CD4-positive, alpha-beta memory T cell (primary cell): Measurements from ENCODE around the gene MTERF4. TPM values are rescaled to one million over a fixed set of nuclear protein-coding genes. Genes with fewer than 3 reads are reported as not detected.

Experiments
- CTCF ChIA-PET: fragments of 350-600 bp; sonication (Branson Sonifier 250); formaldehyde crosslinking; loops from one replicate; lab custom pipeline; 2021; ENCODE audit warnings: inconsistent platforms; ENCODE audit not compliant: partially characterized antibody; lab: Charles Lee
- POLR2A ChIA-PET: fragments of 350-600 bp; sonication (Branson Sonifier 250); formaldehyde crosslinking; loops from one replicate; lab custom pipeline; 2021; ENCODE audit not compliant: partially characterized antibody; lab: Charles Lee
- DNase-seq, 5 donors: peaks; one replicate each; pipeline versions ENCODE4 v3.0.0 to v3.0.0-alpha.2; 2020 to 2022; ENCODE audit warnings: mixed read lengths in 1 of 5
- H3K27ac ChIP-seq: one replicate; pipeline ENCODE4 v1.7.0; 2013; ENCODE audit warnings: low read depth, low read length
- H3K27me3 ChIP-seq: 2 replicates; pipeline ENCODE4 v1.7.0; 2013; ENCODE audit warnings: mild to moderate bottlenecking, low read length, moderate library complexity; ENCODE audit not compliant: insufficient read depth
- H3K36me3 ChIP-seq: 2 replicates; pipeline ENCODE4 v1.7.0; 2013; ENCODE audit warnings: mild to moderate bottlenecking, low read length, moderate library complexity; ENCODE audit not compliant: insufficient read depth
- H3K4me1 ChIP-seq: 2 replicates; pipeline ENCODE4 v1.7.0; 2013; ENCODE audit warnings: mild to moderate bottlenecking, low read length, moderate library complexity; ENCODE audit not compliant: insufficient read depth
- H3K4me3 ChIP-seq, 2 donors: one replicate each; pipeline ENCODE4 v1.7.0; 2013; ENCODE audit warnings: low read length in 2 of 2, mild to moderate bottlenecking in 1 of 2
- H3K9me3 ChIP-seq, 2 donors: one replicate each; pipeline ENCODE4 v1.7.0; 2013; ENCODE audit warnings: low read length in 2 of 2, control low read depth in 1 of 2; ENCODE audit not compliant: control insufficient read depth in 1 of 2
- H3K27ac Mint-ChIP-seq, 7 donors: one replicate each; pipeline ENCODE4 v1.8.0; 2020 to 2021; ENCODE audit warnings: mixed read lengths in 7 of 7, mild to moderate bottlenecking in 6 of 7, inconsistent platforms in 3 of 7, moderate library complexity in 3 of 7
- H3K27me3 Mint-ChIP-seq, 2 donors: one replicate each; pipeline ENCODE4 v1.8.0; 2020 to 2021; ENCODE audit warnings: mixed read lengths in 2 of 2
- H3K36me3 Mint-ChIP-seq, 2 donors: one replicate each; pipeline ENCODE4 v1.8.0; 2020 to 2021; ENCODE audit warnings: mixed read lengths in 2 of 2, inconsistent platforms in 1 of 2, mild to moderate bottlenecking in 1 of 2
- H3K4me1 Mint-ChIP-seq, 4 donors: one replicate each; pipeline ENCODE4 v1.8.0; 2020 to 2021; ENCODE audit warnings: mixed read lengths in 4 of 4, mild to moderate bottlenecking in 1 of 4
- H3K4me3 Mint-ChIP-seq, 8 donors: one replicate each; pipeline ENCODE4 v1.8.0; 2020 to 2021; ENCODE audit warnings: mixed read lengths in 8 of 8, mild to moderate bottlenecking in 7 of 8, moderate library complexity in 6 of 8, inconsistent platforms in 3 of 8
- H3K9me3 Mint-ChIP-seq, 8 donors: one replicate each; pipeline ENCODE4 v1.8.0; 2020 to 2021; ENCODE audit warnings: mixed read lengths in 8 of 8, mild to moderate bottlenecking in 5 of 8, inconsistent platforms in 3 of 8, moderate library complexity in 1 of 8
- intact Hi-C: fragments of 100-400 bp; cut with micrococcal nuclease; formaldehyde crosslinking; loops from one replicate; pipeline ENCODE4 v1.15.1; 2023
- polyA plus RNA-seq, 2 donors: library from polyadenylated mRNA; unstranded; fragments of 300-500 nt; fragmentation: Illumina TruSeq; gene quantifications; one replicate each; pipeline ENCODE4 v1.2.3, GENCODE V29; 2021
- total RNA-seq, 2 experiments: library from RNA; stranded (reverse); gene quantifications; one replicate each; pipeline ENCODE4 v1.2.3, GENCODE V29; 2021

MTERF4 gene
- total and polyA plus RNA-seq, 4 experiments from 2014 or later: 44.6 to 227 (median 130) TPM

DNA sequence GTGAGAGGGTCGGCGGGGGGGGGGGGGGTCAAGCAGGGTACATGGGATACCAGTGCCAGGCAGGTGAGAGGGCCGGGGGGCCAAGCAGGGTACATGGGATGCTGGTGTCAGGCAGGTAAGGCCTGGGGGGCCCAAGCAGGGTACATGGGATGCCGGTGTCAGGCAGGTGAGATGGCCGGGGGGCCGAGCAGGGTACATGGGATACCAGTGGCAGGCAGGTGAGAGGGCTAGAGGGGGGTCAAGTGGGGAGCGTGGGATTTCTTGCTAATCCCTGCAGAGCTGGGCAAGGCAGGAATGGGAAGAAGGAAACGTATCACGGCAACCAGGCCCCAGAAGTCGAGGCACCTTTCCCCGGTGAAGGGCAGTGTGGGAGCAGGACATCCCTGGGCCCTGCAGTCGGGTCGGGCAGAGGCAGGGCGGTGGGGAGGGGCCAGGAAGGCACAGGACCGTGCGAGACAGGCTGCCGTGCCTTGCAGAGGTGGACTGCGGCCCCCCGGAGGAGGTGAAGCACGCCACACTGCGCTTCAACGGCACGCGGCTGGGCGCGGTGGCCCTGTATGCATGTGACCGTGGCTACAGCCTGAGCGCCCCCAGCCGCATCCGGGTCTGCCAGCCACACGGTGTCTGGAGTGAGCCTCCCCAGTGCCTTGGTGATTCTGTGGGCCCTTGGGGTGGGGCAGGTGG lies 49.3 kb downstream of the MTERF4 start:
- H3K36me3 ChIP-seq: no peaks in the 10 kb centered on the region
- no peaks in the 10 kb centered on the region for H3K9me3 Mint-ChIP-seq
- intact Hi-C loops: no loop called here
- H3K4me3 Mint-ChIP-seq: no peak overlapping the region
- H3K4me1 Mint-ChIP-seq: peaks cover 2 to 3% (median 2%) of the 10 kb centered on the region in 4 donors
- no peak overlapping the region for H3K27ac ChIP-seq
- POLR2A ChIA-PET: interaction anchor here (1.1 kb wide), 1 partner anchor 9 kb away, joined by 4 read pairs; no protein-coding TSS in a partner anchor
- no peaks in the 10 kb centered on the region for H3K27me3 ChIP-seq
- no peaks in the 10 kb centered on the region for H3K4me1 ChIP-seq
- H3K27me3 Mint-ChIP-seq: no peaks in the 10 kb centered on the region
- peaks cover 3 to 13% of the 10 kb centered on the region in 2 donors for H3K36me3 Mint-ChIP-seq
- H3K27ac Mint-ChIP-seq: peak overlapping the region in 2 of 7 donors; percentile 37 to 57
- no peaks in the 10 kb centered on the region for H3K9me3 ChIP-seq
- peak in 1 of 5 donors; percentile 15 for DNase-seq
- CTCF ChIA-PET: no interaction called here
- H3K4me3 ChIP-seq: no peak overlapping the region

DNA sequence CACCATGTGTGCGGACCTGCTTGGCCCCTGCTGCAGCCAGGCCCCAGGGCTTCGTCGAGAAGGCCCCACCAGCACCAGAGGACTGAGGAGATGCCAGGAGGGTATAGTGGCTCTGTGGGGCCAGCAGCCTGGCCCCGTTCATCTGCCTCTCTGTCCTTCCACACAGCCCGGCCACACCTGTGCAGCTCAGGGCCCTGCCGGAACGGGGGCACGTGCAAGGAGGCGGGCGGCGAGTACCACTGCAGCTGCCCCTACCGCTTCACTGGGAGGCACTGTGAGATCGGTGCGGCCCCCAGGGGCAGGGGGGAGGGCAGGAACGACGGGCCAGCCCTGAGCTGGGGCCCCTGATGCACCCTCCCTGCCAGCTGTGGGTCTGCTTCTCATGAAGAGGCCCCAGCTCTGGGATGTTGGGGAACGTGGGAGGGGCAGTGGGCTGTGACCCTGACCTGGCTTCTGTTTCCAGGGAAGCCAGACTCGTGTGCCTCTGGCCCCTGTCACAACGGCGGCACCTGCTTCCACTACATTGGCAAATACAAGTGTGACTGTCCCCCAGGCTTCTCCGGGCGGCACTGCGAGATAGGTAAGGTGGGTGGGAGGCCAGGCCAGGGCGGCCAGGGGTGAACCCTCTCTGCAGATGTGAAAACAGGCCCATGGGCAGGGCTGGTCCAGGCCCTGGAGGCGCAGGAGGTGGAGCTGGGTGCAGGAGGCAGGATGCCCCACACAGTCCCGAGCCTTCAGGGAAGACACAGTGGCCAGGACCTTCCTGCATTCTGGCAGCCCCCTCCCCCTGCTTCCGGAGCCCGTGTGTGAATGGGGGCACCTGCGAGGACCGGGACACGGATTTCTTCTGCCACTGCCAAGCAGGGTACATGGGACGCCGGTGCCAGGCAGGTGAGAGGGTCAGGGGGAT lies 50.3 kb downstream of the MTERF4 start:
- CTCF ChIA-PET: no interaction called here
- H3K9me3 Mint-ChIP-seq: no peaks in the 10 kb centered on the region
- H3K27me3 Mint-ChIP-seq: no peaks in the 10 kb centered on the region
- peaks cover 0 to 3% (median 0%) of the 10 kb centered on the region in 4 donors for H3K4me1 Mint-ChIP-seq
- H3K4me3 Mint-ChIP-seq: no peak overlapping the region
- H3K27ac Mint-ChIP-seq: no peak overlapping the region
- Histone ChIP-seq H3K4me3 (no peak overlapping the region), H3K4me1 (no peaks in the 10 kb centered on the region), H3K9me3 (no peaks in the 10 kb centered on the region), H3K27me3 (no peaks in the 10 kb centered on the region), H3K27ac (no peak overlapping the region), H3K36me3 (no peaks in the 10 kb centered on the region)
- intact Hi-C loops: no loop called here
- peak in 1 of 5 donors; percentile 22 for DNase-seq
- POLR2A ChIA-PET: no interaction called here
- peaks cover 3 to 13% of the 10 kb centered on the region in 2 donors for H3K36me3 Mint-ChIP-seq

DNA sequence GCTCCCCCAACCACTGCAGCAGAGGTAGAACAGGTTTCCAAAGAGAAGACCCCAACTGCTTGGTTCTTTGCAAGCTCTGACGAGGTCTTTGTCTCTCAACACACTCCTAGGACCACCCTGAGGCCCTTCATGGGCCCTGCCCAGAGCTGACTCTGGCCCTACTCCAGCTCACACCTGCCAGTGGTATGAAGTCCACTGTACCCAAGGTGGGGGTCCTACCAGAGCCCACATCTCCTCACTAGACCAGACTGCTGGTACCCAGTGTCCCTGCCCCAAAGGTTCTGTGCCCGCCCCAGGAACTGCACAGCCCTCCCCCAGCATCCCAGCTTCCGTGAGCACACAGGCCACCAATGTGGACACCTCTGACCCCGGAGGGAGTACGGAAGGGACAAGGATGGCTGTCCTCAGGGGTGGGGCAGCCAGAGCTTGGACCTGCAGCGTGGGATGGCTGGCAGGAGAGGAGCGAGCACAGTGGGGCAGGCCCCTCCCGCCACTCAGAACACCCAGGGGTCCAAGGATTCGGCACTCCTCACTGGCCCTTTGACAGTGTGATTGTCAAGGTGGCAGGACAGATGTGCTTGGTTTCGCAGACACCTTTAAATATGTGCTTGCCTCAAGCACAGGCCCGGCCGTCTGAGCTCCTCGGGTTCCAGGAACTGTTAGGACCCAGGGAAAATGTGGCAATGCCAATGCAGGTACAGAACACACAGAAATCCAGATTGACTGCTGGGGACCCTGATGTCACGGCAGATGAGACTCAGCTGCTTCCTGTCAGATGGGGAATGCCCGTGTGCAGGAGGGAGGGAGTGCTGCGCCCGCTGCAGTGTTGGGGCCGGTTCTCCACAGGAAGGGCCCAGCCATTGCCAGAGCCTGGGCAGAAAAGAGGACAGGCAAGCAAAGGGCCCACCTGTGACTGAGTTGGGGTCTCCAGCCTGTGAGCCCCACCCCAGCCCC lies 51.2 kb downstream of the MTERF4 start:
- H3K27me3 ChIP-seq: no peaks in the 10 kb centered on the region
- Mint-ChIP-seq H3K36me3 (peaks cover 3 to 17% of the 10 kb centered on the region in 2 donors), H3K27me3 (no peaks in the 10 kb centered on the region), H3K4me3 (no peak overlapping the region), H3K4me1 (peaks cover 0 to 3% (median 0%) of the 10 kb centered on the region in 4 donors), H3K9me3 (peaks cover 0 to 3% (median 0%) of the 10 kb centered on the region in 8 donors), H3K27ac (peak overlapping the region in 1 of 7 donors; percentile 29)
- H3K36me3 ChIP-seq: no peaks in the 10 kb centered on the region
- no peaks in the 10 kb centered on the region for H3K4me1 ChIP-seq
- peak in 1 of 5 donors; percentile 33 for DNase-seq
- ChIA-PET CTCF (no interaction called here), POLR2A (interaction anchor here (2.1 kb wide), 1 partner anchor 8 kb away, joined by 5 read pairs; no protein-coding TSS in a partner anchor)
- intact Hi-C loops: no loop called here
- no peak overlapping the region for H3K4me3 ChIP-seq
- no peaks in the 10 kb centered on the region for H3K9me3 ChIP-seq
- H3K27ac ChIP-seq: no peak overlapping the region

GRCh38 chr2:241049739-241050623 lies 52.1 kb downstream of the MTERF4 start:
- Histone ChIP-seq H3K27me3 (no peaks in the 10 kb centered on the region), H3K27ac (no peak overlapping the region), H3K4me3 (no peak overlapping the region), H3K36me3 (no peaks in the 10 kb centered on the region), H3K4me1 (no peaks in the 10 kb centered on the region), H3K9me3 (no peaks in the 10 kb centered on the region)
- intact Hi-C loops: no loop called here
- ChIA-PET POLR2A (interaction anchor here (0.9 to 2.1 kb wide), 3 partner anchors 9 to 40 kb away, joined by 3 to 5 read pairs (median 3); no protein-coding TSS in a partner anchor), CTCF (no interaction called here)
- H3K4me1 Mint-ChIP-seq: peaks cover 0 to 3% (median 0%) of the 10 kb centered on the region in 4 donors
- DNase-seq: peak in 1 of 5 donors; percentile 33
- H3K36me3 Mint-ChIP-seq: peaks cover 3 to 20% of the 10 kb centered on the region in 2 donors
- H3K27ac Mint-ChIP-seq: peak overlapping the region in 1 of 7 donors; percentile 48
- peaks cover 0 to 8% (median under 1%) of the 10 kb centered on the region in 8 donors for H3K9me3 Mint-ChIP-seq
- no peaks in the 10 kb centered on the region for H3K27me3 Mint-ChIP-seq
- H3K4me3 Mint-ChIP-seq: no peak overlapping the region

- Mint-ChIP-seq H3K27ac (peak overlapping the region in 1 of 7 donors; percentile 64), H3K4me3 (no peak overlapping the region), H3K4me1 (peaks cover 0 to 3% (median 0%) of the 10 kb centered on the region in 4 donors), H3K36me3 (peaks cover 3 to 17% of the 10 kb centered on the region in 2 donors), H3K9me3 (peaks cover 0 to 9% (median 1%) of the 10 kb centered on the region in 8 donors), H3K27me3 (no peaks in the 10 kb centered on the region)
- Histone ChIP-seq H3K27me3 (no peaks in the 10 kb centered on the region), H3K4me1 (no peaks in the 10 kb centered on the region), H3K36me3 (no peaks in the 10 kb centered on the region), H3K27ac (no peak overlapping the region), H3K9me3 (no peaks in the 10 kb centered on the region), H3K4me3 (no peak overlapping the region)
- ChIA-PET CTCF (no interaction called here), POLR2A (interaction anchor here (0.9 to 2.1 kb wide), 3 partner anchors 9 to 39 kb away, joined by 3 to 5 read pairs (median 3); no protein-coding TSS in a partner anchor)
- intact Hi-C loops: no loop called here
- DNase-seq: no peak
Observed at GRCh38 chr2:241048949-241049343, 53.1 kb downstream of the MTERF4 start.
